Stimulated activated naive CD8-positive, alpha-beta T cell treated with anti-CD3 and anti-CD28 coated beads, Interleukin-15, Interleukin-2, amounts not matched to agents 100 U/mL and 50 U/mL, for 24 hours (primary cell): ENCODE results near the gene RDX.
"Not testable (repeated sequence)": the region's sequence is repeated elsewhere in the genome, so short reads cannot be mapped to it uniquely, and the experiment has no call there.

ENCODE experiments used
- ATAC-seq: fragments of 150-1000 bp; cut with Tn5 transposase; one replicate; pipeline ENCODE4 v1.10.0; 2021
- DNase-seq: peaks from one replicate; pipeline ENCODE4 v3.0.0; 2021

The RDX gene

GRCh38 chr11:110272919-110273318 is 23.5 kb downstream of the RDX start:
- ATAC-seq = no peak
- DNase-seq = no peak

DNA sequence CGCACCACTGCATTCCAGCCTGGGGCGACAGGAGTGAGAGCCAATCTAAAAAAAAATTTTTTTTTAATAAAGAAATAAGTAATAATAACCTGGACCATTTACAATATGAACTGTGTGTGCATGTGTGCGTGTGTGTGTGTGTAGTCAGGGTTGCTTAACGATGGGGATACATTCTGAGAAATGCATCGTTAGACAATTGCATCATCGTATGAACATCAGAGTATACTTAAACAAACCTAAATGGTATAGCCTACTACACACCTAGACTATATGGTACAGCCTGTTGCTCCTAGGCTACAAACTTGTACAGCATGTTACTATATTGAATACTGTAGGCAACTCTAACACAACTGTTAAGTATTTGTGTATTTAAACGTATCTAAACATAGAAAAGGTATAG is 26.4 kb downstream of the RDX start:
- DNase-seq (no peak), ATAC-seq (no peak)

DNA sequence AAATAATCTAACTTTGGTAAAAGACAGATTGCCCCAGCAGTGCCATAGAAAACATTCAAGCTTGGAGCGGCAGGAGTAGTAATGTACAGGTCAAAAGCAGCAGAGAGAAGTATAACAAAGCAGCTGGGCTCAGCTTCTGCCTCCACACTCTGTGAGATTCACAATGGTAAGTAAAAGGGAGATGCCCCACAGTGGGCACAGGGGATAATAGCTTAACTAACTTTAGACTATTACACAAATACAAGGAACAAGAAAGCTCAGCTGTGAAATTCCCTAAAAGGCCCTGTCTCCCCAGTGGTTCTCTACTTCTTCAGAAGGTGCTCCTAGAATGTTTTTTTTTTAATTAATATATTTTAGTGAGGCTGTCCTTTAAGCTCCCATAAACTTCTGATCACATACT is 28.0 kb downstream of the RDX start:
- ATAC-seq (no peak), DNase-seq (no peak)

GRCh38 chr11:110262072-110262403 is 34.4 kb downstream of the RDX start:
- no peak for ATAC-seq

GRCh38 chr11:110261195-110262071 is 35.0 kb downstream of the RDX start:
- DNase-seq (no peak), ATAC-seq (no peak)

More at GRCh38 chr11:110262072-110262403, 34.4 kb downstream of the RDX start:
- no peak for DNase-seq

DNA sequence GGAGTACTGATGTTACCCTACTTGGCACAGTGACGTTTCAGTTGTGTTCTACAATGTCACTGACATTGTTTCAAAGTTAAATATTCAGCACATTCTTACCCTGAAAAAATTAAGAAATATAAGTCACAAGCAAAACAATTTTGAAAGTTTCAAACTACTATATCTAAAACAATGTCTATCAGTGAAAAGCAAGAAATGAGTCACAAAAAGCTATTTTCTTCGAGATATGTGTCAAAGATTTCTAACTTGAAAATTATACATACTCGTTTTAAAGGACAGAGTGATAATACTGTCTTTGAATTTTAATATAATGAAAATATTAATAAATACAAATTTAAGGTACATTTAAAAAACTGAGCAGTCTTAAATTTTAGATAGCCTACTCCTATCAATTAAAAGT is 42.9 kb downstream of the RDX start:
- no peak for ATAC-seq
- no peak for DNase-seq

GRCh38 chr11:110251836-110252235 is 44.6 kb downstream of the RDX start:
- DNase-seq = no peak

GRCh38 chr11:110250168-110250567 is 46.2 kb downstream of the RDX start:
- DNase-seq (no peak), ATAC-seq (no peak)

More at GRCh38 chr11:110251836-110252235, 44.6 kb downstream of the RDX start:
- ATAC-seq = peak; percentile 32

DNA sequence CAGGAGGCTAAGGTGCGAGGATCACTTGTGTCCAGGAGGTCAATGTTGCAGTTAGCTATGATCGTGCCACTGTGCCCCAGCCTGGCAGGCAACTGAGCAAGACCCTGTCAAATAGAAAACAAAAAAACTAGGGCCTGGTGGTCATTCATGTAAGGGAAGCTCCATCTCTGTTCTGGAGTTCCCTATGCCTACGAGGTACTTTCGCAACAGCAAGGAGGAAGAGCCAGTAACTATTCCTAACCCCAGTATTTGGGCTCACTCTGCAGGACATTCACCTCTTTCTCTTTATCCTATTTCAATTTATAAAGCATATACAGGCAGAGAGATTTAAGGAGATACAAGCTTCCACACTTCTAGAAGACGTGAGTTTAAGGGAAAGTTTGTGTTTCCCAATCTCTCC is 46.6 kb downstream of the RDX start:
- DNase-seq (no peak), ATAC-seq (no peak)

DNA sequence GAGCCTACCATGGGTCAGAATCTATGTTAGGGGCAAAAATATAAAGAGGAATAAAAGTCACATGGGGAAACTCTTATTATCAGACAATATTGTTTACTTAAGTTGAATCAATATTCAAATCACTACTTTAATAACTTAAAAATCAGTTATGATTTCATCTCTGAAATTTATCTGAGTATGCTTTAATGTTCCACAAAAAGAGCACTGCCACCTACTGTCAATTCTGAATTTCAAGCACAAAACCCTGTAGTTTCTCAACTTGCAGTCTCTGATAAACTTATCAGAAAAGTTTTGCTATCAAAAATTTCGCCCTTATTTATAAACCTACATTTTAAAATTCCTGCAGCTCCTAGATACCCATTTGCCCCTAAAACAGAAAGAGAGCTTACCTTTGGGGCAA is 47.3 kb downstream of the RDX start:
- no peak for ATAC-seq

GRCh38 chr11:110243791-110244190 is 52.6 kb downstream of the RDX start:
- no peak for ATAC-seq
- no peak for DNase-seq

More for the DNA sequence above, 47.3 kb downstream of the RDX start:
- DNase-seq = no peak

- ATAC-seq (no peak), DNase-seq (no peak)
These were observed 53.7 kb downstream of the RDX start for GRCh38 chr11:110242746-110243145.

DNA sequence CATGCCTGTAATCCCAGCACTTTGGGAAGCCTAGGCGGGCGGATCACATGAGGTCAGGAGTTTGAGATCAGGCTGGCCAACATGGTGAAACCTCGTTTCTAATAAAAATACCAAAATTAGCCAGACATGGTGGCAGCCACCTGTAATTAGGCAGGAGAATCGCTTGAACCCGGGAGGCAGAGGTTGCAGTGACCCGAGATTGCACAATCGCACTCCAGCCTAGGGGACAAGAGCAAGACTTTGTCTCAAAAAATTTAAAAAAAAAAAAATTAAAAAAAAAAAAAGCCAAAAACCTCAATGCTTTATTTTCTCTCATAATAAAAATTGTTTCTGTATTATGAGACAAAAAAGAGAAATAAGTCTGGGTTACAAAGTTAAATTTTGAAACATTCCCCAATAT is 54.2 kb downstream of the RDX start:
- ATAC-seq (no peak), DNase-seq (no peak)

DNA sequence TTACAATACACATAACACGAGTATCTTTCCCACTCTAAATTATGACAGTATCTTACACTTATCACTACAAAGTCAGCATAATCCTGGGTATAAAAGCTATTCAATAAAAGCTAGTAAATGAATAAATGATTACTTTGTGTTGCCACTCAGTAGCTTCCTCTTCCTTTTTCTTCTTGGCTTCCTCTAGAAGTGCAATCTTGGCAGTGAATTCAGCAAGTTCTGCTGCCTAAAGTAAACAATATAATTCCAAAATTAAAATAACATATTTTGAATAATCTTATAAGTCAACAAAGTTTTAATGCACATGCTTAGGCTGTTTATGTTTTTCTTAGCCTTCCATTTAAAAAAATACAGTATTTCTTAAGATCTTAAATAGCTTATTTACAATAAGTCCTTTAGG is 60.4 kb downstream of the RDX start:
- ATAC-seq = no peak

GRCh38 chr11:110230377-110230776 is 66.0 kb downstream of the RDX start:
- ATAC-seq = no peak
- no peak for DNase-seq

More for the DNA sequence above, 60.4 kb downstream of the RDX start:
- no peak for DNase-seq

- ATAC-seq (no peak), DNase-seq (no peak)
These were observed 77.2 kb downstream of the RDX start for GRCh38 chr11:110219006-110219785.

DNA sequence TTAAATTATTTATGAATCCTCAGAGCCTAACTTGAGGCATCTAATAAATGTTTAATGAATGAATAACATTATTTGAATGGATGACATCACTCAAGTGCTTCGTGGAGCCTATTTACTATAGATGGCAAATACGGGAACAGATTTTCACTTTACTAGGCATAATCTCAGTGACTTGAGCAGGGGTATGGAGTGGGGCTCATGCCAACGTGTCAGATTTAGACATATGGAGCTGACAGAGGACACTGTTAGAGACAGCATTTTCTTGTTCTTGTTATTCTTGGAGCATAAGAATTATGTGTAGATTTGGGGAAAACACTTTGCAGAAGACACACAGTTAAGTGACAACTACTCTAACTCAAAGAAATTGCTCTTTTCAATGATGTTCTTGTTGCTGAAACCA is 78.5 kb downstream of the RDX start:
- ATAC-seq = no peak
- DNase-seq = no peak

DNA sequence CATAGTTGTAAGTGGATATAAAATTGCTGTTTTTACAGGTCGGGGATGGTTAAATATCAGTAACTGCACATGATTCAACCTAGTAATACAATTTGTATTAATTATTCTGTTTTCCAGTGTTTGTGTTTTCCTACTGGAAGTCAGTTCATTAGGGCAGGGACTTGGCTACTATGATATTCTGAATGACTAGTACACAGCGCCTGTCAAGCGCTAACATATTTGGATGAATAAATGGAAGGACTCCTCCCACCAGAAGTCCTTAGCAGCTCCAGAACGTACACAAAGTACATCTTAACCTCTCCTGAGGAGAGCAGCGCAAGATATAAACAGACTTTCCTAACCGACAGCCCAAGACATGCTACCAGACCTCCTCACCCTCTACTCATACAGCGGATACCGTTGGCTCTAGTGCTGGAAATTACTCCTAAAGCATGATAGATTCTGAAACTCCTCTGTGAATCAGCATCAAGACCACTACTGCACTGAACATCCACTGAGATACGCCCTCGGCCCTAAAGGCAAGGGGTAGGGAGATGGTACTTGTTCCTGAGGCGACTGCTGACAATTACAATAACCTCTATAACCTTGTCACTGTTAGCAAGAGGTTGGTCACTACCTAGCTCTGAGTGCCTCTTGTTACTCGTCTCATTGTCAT is 79.1 kb downstream of the RDX start:
- DNase-seq (no peak), ATAC-seq (peak; percentile 43)

DNA sequence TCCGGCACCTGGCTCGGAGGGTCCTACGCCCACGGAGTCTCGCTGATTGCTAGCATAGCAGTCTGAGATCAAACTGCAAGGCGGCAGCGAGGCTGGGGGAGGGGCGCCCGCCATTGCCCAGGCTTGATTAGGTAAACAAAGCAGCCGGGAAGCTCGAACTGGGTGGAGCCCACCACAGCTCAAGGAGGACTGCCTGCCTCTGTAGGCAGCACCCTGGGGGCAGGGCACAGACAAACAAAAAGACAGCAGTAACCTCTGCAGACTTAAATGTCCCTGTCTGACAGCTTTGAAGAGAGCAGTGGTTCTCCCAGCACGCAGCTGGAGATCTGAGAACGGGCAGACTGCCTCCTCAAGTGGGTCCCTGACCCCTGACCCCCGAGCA is 87.1 kb downstream of the RDX start:
- not testable (repeated sequence) for ATAC-seq, DNase-seq

- DNase-seq, ATAC-seq: not testable (repeated sequence)
These were observed 87.6 kb downstream of the RDX start for GRCh38 chr11:110208678-110209312.

- DNase-seq (no peak), ATAC-seq (no peak)
These were observed 89.3 kb downstream of the RDX start for GRCh38 chr11:110207123-110207522.

- ATAC-seq (no peak), DNase-seq (no peak)
These were observed 95.6 kb downstream of the RDX start for GRCh38 chr11:110200836-110201235.
